ENCODE results near the gene MSANTD7.
A peak's percentile ranks its signal among the peaks of the same experiment; 100 is the strongest.
"Not testable (repeated sequence)": the region's sequence is repeated elsewhere in the genome, so short reads cannot be mapped to it uniquely, and the experiment has no call there.

Gene MSANTD7

GRCh38 chr10:14838582-14839304 is 637 bp downstream of the MSANTD7 start:
- DNase-seq: peak; percentile 12

GRCh38 chr10:14839305-14839695 is 1.2 kb downstream of the MSANTD7 start:
- no peak for DNase-seq

GRCh38 chr10:14840178-14840577 is 2.1 kb downstream of the MSANTD7 start:
- no peak for DNase-seq

DNA sequence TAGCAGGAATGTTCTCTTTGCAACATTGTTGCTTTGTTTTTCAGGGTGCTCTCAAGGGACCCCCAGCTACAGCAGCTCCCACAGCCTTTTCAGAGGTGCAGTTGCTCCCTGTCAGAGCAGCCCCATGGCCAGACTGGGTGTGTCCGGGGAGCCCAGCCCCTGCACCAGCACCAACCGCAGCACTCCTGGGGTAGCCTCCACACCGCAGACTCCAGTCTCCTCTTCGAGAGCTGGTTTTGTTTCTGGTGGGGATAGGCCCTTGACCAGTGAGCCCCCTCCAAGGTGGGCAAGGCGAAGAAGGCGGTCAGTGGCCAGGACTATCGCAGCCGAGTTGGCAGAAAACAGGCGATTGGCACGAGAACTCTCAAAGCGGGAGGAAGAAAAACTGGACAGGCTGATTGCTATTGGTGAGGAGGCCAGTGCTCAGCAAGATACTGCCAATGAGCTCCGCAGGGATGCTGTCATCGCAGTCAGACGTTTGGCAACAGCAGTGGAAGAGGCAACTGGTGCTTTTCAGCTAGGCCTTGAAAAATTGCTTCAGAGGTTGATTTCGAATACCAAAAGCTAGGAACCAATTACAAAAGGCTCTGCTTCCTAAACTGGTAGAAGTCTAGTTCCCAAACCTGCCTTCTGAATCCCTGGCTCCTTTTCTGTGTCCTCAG is 5.4 kb downstream of the MSANTD7 start:
- DNase-seq: no peak

DNA sequence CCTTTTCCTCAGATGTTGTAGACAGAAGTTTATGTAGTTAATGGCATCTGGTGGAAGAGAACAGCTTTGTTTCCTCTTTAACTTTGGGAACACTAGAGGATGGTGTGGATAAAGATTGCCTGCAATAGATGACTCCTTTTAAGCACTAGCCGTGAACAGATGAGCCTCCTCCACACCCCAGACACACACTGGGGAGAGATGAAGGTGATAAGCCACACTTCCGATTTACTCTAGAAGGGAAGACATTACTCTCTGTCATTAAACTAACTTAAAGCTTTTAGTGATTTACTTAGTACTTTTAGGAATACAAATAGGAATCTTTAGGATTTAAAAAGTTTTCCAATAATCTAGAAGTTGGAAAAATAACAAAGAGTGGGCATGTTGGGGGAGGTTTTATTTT is 6.8 kb downstream of the MSANTD7 start:
- DNase-seq: no peak

GRCh38 chr10:14852236-14852635 is 14.1 kb downstream of the MSANTD7 start:
- no peak for DNase-seq

- DNase-seq: no peak
Observed at GRCh38 chr10:14855453-14855852, 17.3 kb downstream of the MSANTD7 start.

DNA sequence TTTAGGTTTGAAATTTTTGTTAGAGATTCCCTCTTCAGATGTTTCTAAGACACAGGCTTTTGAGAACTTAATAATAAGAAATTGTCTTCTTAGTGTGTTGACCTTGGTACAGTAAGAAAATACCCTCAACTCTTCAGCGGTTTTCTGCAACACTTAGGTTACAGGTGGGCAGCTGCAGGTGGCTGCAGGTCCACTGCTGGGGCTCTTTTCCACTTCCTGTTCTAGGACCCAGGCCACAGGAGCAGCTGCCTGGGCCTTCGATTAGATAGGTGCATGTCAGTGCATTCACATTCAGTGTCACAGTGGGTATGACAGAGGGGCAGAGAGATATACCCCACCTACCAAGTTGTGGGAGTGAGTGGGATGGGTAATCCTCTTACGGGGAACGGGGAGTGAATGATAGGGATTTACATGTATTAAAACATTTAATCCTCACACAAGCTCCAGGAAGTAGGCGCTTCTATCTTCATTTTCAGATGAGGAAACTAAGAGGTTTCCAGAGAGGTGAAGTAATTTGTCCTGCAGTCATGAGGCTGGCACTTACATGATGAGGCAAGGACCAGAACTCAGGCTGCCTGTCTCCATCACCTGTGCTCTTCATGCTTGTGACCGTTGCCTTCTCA is 20.3 kb downstream of the MSANTD7 start:
- no peak for DNase-seq

GRCh38 chr10:14859043-14859442 is 20.9 kb downstream of the MSANTD7 start:
- DNase-seq: no peak

DNA sequence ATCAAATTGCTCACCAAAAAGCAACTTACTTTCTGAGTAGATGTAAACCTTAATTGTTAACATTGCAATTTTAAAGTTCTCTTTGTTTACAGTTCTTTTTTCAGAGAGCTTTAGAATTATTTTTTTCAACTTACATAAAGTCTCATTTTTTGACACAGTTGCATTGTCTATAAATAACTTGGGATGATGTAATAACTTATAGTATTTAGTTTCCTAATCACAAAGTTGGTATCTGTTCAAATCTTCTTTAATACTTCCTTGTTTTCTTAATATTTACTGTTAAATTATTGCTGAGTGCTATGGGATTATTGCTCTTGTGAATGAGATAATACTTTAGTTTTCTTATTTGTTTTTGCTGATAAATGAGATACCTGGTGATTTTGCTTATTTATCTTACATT is 21.7 kb downstream of the MSANTD7 start:
- no peak for DNase-seq

DNA sequence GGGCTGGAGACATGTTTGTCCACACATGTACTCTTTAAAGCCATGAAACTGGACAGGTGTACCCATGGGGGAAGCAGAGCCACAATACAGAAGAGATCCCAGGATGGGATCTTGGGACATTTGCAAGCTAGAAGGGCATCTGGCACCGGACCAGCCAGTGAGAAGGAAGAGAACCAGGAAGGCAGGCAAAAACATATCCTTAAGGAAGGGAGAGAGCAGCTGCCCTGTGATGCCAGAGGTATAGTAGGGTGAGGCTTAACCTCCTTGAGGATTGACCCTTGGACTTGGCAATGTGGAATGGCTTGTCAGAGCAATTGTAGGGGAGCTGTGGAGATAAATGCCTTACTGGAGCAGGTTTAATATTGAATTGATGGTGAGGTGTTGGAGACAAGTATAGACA is 22.7 kb downstream of the MSANTD7 start:
- no peak for DNase-seq

- DNase-seq: not testable (repeated sequence)
Observed at GRCh38 chr10:14864466-14864865, 26.4 kb downstream of the MSANTD7 start.

DNA sequence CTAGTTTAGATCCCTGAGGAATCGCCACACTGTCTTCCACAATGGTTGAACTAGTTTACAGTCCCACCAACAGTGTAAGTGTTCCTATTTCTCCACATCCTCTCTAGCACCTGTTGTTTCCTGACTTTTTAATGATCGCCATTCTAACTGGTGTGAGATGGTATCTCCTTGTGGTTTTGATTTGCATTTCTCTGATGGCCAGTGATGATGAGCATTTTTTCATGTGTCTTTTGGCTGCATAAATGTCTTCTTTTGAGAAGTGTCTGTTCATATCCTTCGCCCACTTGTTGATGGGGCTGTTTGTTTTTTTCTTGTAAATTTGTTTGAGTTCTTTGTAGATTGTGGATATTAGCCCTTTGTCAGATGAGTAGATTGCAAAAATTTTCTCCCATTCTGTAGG is 26.8 kb downstream of the MSANTD7 start:
- not testable (repeated sequence) for DNase-seq

DNA sequence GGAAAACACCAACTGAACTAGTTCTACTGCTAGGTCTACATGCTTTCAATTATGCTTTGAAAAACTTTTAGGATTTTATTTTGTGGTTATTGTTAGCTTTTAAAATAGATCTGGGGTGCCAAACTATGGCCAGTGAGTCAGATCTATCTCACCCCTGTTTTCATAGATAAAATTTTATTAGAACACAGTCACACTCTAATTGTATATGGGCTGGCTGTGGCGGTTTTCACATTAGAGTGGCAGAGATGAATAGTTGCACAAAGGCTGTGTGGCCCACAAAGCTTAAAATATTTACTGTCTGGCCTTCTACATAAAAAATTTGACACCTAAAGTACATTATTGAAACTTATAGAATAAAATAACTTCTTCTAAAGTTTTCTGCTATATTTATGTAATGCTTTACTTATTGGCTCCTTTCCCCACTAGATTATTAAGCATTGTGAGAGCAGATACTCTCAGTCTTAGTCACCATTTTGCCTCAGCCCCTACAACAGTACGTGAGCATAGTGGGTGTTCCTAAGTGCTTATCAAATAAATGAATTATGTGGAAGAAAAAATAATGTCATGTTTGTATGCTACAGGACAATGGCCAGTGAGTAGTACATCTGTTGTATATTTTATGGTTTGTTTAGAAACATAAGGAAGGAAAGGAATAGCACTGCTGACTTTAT is 35.1 kb downstream of the MSANTD7 start:
- DNase-seq: no peak

DNA sequence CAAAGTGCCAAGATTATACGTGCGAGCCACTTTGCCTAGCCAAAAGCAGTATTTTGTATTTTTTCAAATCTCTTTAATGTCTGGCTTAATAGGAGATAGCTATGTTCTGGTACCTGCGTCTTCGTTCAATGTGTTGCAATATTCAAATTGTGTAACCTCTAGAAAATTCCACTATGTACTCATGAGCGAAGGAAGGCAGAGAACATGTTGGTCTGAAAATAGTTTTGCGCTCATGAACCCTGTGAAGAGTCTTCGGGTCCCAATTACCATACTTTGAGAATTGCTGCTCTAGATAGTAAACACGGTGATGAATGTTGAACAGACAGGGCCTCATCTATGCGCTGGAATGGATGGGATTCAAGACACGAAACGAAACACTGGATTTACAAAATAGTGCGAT is 37.8 kb downstream of the MSANTD7 start:
- DNase-seq: no peak

GRCh38 chr10:14876764-14877163 is 38.7 kb downstream of the MSANTD7 start:
- no peak for DNase-seq

DNA sequence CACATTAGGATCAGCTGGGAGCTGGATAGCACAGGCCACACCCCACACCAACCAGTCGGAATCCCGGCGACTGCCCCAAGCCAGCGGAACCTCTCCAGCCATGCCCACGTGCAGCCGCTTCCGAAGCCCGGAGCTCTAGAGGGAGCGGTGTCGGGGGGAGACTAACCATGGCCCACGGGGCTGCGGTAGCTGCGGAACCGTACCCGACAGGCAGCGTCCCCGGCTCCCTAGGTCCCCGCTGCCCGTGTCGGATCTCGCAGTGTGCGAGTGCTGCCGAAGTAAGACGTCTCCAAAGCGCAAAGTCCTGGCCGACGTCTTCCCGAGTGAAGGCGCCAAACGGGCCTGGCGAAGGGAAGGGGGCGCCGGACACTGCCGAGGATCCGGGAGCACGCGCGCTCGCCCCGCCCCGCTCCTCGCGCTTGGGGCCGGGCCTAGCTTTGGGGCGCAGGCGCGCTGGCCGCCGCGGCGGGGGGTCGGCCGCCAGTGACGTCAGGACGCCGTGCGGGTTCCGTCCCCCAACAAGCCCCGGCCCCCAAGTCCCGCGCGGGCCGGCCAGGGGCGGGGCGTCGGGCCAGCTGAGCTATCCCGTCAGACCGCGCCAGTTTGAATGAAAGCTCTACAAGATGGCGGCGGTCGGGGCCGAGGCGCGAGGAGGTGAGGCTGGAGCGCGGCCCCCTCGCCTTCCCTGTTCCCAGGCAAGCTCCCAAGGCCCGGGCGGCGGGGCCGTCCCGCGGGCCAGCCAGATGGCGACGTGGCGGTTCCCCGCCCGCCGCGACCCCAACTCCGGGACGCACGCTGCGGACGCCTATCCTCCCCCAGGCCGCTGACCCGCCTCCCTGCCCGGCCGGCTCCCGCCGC is 40.4 kb downstream of the MSANTD7 start, which contains the start of gene SUV39H2:
Gene SUV39H2 (plus strand): TSS at position 601 of the 858 bp plus-strand sequence. CDS start 23 bp downstream, at position 624.
- DNase-seq: peak; percentile 94

DNA sequence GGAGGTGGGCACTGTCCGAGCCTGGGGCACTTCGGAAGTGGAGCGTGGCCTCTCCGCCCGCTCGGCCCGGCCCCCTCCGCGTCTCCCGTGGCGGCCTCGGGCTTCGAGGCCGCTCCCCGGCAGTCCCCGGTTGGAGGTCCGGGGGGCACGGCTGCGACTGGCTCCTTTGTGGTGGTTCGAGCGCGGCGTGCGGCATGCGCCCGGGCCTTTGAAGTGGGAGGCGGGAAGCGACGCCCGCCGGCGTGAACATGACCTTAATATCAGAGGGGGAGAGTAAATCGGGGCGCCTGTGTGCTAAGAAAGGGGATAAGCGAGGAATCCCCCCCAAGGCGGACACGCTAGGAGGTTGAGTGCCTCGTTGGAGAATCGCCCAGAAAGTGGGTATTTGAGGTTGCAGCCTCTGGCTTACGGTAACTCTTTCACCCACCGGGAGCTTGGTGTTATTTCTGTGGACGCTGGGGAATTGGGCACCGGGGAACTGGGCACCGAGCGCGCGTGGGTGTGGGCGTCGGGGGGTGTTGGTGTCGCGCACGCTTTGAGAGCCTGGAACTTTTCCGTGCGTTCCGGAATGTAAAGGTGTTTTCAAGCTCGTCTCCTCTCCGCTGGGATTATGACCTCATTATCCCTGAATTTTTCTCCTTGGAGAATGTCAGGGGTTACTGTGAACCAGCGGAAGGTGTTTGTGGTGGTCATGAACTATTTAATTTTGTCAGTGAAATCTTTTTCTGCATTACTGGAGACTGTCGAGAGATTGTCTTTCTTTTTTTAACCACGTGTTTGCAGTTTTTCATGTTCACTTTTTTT is 41.2 kb downstream of the MSANTD7 start:
- peak; percentile 35 for DNase-seq

DNA sequence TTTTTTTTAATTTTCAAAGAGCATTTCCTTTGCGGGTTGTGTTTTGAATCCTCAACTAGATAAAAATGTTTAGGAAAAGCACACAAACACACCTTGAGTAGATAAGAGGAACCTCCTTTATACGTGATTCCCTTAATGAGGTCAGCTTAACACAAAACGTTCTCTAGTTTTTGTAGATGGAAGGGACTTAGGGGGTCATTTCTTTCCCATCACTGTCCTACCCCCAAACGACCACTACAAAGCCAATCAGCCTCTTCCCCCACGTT is 41.8 kb downstream of the MSANTD7 start:
- no peak for DNase-seq

DNA sequence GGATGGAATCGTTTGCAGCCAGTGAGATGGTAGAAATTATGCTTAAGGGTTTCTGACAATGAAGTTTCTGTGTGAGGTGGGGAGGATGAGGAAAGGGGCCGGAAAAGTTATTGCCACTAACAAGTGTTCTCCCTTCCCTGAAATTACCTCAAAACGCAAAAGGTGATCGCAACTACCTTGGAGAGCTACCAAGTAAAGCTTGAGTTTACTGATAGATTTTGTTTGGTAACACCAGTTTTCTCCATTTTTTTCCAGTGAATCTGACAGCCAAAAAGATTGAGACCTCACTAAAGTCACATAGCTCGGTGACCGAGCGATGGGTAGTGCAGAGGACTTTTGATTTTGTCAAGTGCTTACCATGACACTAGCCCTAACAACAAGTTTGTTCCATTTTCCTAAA is 42.1 kb downstream of the MSANTD7 start:
- DNase-seq: no peak

- DNase-seq: no peak
Observed at GRCh38 chr10:14884082-14884481, 46.0 kb downstream of the MSANTD7 start.
